ENCODE results near the gene RPA4.

DNA sequence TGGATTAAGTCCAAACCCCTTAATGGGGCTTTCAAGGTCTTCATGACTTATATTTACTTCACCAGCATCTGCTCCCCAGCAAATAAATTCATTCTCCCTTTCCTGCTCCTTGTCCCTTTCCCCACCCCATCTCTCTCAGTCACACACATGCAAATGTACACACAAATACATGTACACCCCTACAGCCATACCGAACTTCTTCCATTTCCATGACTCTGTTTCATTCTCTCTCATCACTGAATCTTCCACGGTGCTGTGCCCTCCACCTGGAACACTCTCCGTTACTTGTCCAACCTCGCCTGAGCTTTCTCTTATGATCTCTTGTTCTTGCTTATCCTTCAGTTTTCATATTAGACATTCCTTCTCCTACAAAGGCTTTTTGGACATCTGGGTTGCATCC is 22.0 kb upstream of the RPA4 start:
- TF ChIP-seq ZNF219 (CRISPR knock-in tag; IDR thresholded peaks at IDR 0.05; ENCODE audit: borderline replicate concordance) (no peak), MXD4 (CRISPR knock-in tag; IDR thresholded peaks at IDR 0.05; ENCODE audit: borderline replicate concordance) (no peak), NR1H2 (CRISPR knock-in tag; IDR thresholded peaks at IDR 0.05) (no peak), CBFB (CRISPR knock-in tag; IDR thresholded peaks at IDR 0.05; ENCODE audit: low read depth) (no peak)
- TF ChIP-seq, protein P1, sequence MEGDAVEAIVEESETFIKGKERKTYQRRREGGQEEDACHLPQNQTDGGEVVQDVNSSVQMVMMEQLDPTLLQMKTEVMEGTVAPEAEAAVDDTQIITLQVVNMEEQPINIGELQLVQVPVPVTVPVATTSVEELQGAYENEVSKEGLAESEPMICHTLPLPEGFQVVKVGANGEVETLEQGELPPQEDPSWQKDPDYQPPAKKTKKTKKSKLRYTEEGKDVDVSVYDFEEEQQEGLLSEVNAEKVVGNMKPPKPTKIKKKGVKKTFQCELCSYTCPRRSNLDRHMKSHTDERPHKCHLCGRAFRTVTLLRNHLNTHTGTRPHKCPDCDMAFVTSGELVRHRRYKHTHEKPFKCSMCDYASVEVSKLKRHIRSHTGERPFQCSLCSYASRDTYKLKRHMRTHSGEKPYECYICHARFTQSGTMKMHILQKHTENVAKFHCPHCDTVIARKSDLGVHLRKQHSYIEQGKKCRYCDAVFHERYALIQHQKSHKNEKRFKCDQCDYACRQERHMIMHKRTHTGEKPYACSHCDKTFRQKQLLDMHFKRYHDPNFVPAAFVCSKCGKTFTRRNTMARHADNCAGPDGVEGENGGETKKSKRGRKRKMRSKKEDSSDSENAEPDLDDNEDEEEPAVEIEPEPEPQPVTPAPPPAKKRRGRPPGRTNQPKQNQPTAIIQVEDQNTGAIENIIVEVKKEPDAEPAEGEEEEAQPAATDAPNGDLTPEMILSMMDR (IDR thresholded peaks at IDR 0.05): no peak
- TF ChIP-seq, protein P2, sequence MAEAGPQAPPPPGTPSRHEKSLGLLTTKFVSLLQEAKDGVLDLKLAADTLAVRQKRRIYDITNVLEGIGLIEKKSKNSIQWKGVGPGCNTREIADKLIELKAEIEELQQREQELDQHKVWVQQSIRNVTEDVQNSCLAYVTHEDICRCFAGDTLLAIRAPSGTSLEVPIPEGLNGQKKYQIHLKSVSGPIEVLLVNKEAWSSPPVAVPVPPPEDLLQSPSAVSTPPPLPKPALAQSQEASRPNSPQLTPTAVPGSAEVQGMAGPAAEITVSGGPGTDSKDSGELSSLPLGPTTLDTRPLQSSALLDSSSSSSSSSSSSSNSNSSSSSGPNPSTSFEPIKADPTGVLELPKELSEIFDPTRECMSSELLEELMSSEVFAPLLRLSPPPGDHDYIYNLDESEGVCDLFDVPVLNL (CRISPR knock-in tag; IDR thresholded peaks at IDR 0.05; ENCODE audit: borderline replicate concordance, low read depth): no peak
- TF ChIP-seq, protein P3, sequence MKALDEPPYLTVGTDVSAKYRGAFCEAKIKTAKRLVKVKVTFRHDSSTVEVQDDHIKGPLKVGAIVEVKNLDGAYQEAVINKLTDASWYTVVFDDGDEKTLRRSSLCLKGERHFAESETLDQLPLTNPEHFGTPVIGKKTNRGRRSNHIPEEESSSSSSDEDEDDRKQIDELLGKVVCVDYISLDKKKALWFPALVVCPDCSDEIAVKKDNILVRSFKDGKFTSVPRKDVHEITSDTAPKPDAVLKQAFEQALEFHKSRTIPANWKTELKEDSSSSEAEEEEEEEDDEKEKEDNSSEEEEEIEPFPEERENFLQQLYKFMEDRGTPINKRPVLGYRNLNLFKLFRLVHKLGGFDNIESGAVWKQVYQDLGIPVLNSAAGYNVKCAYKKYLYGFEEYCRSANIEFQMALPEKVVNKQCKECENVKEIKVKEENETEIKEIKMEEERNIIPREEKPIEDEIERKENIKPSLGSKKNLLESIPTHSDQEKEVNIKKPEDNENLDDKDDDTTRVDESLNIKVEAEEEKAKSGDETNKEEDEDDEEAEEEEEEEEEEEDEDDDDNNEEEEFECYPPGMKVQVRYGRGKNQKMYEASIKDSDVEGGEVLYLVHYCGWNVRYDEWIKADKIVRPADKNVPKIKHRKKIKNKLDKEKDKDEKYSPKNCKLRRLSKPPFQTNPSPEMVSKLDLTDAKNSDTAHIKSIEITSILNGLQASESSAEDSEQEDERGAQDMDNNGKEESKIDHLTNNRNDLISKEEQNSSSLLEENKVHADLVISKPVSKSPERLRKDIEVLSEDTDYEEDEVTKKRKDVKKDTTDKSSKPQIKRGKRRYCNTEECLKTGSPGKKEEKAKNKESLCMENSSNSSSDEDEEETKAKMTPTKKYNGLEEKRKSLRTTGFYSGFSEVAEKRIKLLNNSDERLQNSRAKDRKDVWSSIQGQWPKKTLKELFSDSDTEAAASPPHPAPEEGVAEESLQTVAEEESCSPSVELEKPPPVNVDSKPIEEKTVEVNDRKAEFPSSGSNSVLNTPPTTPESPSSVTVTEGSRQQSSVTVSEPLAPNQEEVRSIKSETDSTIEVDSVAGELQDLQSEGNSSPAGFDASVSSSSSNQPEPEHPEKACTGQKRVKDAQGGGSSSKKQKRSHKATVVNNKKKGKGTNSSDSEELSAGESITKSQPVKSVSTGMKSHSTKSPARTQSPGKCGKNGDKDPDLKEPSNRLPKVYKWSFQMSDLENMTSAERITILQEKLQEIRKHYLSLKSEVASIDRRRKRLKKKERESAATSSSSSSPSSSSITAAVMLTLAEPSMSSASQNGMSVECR (CRISPR knock-in tag; IDR thresholded peaks at IDR 0.05; ENCODE audit: borderline replicate concordance): no peak
- TF ChIP-seq, protein P4, sequence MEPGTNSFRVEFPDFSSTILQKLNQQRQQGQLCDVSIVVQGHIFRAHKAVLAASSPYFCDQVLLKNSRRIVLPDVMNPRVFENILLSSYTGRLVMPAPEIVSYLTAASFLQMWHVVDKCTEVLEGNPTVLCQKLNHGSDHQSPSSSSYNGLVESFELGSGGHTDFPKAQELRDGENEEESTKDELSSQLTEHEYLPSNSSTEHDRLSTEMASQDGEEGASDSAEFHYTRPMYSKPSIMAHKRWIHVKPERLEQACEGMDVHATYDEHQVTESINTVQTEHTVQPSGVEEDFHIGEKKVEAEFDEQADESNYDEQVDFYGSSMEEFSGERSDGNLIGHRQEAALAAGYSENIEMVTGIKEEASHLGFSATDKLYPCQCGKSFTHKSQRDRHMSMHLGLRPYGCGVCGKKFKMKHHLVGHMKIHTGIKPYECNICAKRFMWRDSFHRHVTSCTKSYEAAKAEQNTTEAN (CRISPR knock-in tag; IDR thresholded peaks at IDR 0.05): no peak
- TF ChIP-seq, protein P5, sequence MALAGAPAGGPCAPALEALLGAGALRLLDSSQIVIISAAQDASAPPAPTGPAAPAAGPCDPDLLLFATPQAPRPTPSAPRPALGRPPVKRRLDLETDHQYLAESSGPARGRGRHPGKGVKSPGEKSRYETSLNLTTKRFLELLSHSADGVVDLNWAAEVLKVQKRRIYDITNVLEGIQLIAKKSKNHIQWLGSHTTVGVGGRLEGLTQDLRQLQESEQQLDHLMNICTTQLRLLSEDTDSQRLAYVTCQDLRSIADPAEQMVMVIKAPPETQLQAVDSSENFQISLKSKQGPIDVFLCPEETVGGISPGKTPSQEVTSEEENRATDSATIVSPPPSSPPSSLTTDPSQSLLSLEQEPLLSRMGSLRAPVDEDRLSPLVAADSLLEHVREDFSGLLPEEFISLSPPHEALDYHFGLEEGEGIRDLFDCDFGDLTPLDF (CRISPR knock-in tag; IDR thresholded peaks at IDR 0.05): no peak
